Mammary epithelial cell (primary cell): Measurements from ENCODE around the gene CDR2.

Experiments used
- EZH2 ChIP-seq: IDR thresholded peaks from 2 replicates; pipeline ENCODE4 v1.6.1; 2012; ENCODE audit warnings: low read length, inconsistent platforms, borderline replicate concordance
- TF ChIP-seq, protein P1 (sequence below), 2 donors: IDR thresholded peaks in 1 of 2; conservative IDR thresholded peaks in 1 of 2; 2 replicates each; pipeline ENCODE4 v1.5.1; 2011 to 2012; ENCODE audit warnings: inconsistent platforms in 2 of 2, low read length in 2 of 2, mild to moderate bottlenecking in 2 of 2, control low read depth in 1 of 2, low read depth in 1 of 2; ENCODE audit not compliant: insufficient read depth in 1 of 2; ENCODE audit errors: extremely low read depth in 1 of 2

GRCh38 chr16:22373662-22374310 is 633 bp downstream of the CDR2 start:
- TF ChIP-seq, protein P1, sequence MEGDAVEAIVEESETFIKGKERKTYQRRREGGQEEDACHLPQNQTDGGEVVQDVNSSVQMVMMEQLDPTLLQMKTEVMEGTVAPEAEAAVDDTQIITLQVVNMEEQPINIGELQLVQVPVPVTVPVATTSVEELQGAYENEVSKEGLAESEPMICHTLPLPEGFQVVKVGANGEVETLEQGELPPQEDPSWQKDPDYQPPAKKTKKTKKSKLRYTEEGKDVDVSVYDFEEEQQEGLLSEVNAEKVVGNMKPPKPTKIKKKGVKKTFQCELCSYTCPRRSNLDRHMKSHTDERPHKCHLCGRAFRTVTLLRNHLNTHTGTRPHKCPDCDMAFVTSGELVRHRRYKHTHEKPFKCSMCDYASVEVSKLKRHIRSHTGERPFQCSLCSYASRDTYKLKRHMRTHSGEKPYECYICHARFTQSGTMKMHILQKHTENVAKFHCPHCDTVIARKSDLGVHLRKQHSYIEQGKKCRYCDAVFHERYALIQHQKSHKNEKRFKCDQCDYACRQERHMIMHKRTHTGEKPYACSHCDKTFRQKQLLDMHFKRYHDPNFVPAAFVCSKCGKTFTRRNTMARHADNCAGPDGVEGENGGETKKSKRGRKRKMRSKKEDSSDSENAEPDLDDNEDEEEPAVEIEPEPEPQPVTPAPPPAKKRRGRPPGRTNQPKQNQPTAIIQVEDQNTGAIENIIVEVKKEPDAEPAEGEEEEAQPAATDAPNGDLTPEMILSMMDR (conservative IDR thresholded peaks at IDR 0.05 in 1 of 2, IDR thresholded peaks at IDR 0.05 in 1 of 2; ENCODE audit: extremely low read depth in 1 of 2, insufficient read depth in 1 of 2, low read depth in 1 of 2, low read length in 2 of 2), result no peak
- no peak for TF ChIP-seq EZH2
